Activated gamma-delta T cell (primary cell): ENCODE measurements around the gene PIK3R5.

Experiments
- DNase-seq: peaks from one replicate; lab custom pipeline; 2025; lab: John Stamatoyannopoulos, UW

PIK3R5 gene

DNA sequence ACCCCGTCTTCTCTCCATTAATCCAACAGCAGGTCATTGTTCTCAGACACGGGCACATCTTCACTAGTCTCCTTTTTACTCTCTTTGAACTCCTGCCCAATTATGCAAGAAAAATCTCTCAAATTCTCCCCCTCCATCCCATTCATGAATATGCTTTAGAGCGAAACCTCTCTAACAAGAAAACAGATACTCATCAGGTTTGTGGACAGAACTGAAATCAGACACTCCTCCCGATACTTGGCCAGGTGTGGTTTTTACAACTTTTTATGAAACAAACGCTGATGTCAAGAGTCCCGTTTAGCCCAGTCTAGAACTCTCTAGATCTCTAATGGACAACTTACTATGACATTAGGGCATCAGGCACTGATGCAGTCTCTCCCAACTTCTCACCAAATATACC is 40.9 kb downstream of the PIK3R5 start:
- DNase-seq = no peak

DNA sequence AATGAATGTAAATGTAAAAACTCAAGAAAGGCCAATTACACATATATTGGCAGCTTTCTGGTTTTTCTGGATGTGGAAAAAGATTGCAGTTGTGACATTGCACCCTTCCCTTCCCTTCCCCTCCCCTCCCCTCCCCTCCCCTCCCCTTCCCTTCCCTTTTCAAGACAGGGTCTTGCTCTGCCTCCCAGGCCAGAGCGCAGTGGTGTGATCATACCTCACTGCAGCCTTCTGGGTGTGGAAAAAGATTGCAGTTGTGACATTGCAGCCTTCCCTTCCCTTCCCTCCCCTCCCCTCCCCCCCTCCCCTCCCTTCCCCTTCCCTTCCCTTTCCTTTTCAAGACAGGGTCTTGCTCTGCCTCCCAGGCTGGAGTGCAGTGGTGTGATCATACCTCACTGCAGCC is 41.7 kb downstream of the PIK3R5 start:
- no peak for DNase-seq

DNA sequence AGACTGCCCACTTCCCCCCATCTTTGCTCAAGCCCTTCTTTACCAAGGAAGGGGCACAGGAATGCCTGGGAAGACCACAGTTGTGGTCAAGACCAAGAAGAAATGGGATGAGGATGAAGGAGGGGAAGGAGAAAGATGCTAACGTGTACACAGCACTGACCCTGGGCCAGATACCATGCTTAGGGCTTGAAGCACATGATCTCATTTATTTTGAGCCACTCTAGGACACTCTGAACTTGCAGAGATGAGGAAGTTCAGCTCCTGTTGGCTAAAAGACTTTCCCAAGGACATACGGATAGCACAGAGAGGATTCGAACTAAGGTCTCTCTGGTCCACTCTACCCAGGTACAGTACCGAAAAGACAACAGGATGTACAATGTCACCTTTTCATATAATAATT is 42.6 kb downstream of the PIK3R5 start:
- no peak for DNase-seq

DNA sequence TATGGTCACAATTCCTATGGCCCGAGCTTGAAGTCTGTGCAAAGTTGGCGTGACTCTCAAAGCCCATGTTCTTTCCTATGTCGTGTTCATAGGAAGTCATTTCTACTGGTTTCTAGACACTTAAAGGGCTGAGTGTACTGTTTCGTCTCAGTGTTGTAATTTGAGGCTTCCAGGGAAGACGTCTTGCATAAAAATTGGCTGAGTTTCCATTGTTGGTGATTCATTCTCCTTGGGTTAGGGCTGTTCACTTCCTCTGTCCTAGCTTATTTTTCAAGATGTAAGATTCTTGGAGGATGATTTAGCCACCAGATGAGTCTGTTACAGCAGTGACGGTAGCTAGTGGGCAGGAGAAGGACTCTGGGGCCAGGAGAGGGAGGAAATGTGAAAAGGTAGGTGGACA is 43.1 kb downstream of the PIK3R5 start:
- DNase-seq = no peak

DNA sequence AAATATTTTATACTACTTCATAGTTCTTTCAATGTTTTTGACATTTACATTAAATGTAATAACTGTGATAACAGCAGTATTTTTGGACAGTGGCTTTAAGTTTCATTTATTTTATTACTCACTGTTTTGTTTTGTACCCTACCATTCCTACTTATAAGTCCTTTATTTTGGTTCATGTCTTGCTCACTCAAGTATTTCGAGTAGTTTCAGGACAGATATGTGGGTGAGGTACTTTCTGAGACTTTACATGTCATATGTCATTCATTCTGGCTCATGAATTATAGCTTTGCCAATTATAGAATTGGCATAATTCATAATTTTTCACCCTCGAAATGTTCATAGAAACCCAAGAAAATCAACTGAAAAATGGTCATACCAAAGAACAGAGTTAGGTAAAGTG is 44.4 kb downstream of the PIK3R5 start:
- DNase-seq = no peak

DNA sequence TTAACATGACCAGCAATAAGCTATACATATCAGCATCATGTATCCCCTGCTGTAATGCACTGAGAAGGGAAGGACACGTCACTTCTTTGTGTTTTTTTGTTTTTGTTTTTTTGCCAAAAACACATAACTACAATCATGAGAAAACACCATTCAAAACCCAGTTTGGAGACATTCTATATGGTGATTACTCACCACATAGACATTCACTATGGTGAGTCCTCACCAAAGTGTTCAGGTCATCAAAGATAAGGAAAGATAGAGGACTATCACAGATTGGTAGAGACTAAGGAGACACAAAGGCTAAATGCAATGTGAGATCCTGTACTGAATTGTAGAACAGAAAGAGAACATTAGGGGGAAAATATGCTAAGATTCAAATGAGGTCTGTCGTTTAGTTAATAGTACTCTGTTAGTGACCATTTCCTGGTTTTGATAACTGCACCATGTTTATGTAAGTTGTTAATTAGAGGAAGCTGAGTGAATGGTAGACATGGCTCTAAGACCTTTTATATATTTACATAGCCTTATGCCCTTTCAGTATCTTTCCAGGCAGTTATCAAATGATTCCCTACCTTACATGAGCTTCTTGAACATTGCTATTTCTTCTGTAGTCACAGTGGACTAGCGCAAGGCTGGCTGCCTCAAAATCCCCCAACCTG is 46.6 kb downstream of the PIK3R5 start:
- no peak for DNase-seq

DNA sequence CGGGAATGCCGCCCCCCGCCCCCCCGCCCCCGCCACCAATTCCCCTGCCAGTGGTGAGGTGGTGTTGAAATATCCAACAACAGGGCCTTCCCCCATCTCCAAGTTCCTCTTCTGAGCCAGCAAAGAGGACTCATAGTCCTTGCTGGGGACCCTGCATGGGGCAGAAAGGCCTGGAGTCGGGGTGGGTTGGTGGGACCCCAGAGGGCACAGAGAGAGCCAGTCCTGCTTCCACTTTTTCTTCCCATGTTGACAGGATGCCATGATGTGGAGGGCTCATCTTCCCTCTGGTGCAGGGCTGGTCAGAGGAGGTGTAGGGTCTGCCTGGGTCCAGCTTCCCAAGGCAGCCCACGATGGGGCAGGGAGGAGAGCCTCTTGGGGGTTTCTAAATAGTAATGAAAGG is 49.0 kb downstream of the PIK3R5 start:
- DNase-seq = no peak

DNA sequence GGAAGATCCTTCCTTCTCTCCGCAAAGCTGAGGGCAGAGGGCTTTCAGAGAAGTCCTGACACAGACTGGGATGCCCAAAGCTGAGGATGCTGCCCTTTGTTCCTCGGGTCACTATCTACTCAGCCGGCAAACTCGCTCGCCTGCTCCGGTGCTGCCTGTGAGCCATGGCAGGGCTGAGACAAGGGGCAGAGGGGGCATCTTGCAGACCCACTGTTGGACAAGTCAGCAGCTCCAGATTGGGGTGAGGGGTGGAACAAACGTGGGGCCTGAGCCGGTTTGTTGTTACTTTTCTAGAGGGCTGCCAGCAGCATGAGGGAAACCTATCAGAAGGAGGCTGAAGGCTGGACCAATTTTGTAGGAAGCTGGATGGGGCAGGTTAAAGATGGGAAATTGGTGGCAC is 51.0 kb downstream of the PIK3R5 start:
- DNase-seq = no peak

DNA sequence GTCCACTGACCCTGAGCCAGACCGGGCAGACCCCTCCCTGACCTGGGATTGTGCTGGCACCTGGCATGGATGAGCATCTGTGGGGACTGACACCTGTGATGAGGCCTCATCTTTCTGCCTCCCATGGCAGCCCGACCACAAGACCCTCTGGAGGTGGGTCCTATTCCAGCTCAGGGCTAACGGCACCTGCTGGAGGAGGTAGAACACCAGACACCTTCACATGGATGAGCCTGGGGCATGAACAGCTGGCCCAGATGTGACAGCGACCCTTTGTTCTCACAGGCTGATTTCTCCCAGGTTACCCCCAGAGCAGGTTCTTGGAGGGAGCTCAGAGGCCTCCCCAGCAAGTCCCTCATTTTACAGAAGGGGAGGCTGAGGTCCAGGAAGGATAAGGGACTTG is 51.6 kb downstream of the PIK3R5 start:
- DNase-seq = no peak

DNA sequence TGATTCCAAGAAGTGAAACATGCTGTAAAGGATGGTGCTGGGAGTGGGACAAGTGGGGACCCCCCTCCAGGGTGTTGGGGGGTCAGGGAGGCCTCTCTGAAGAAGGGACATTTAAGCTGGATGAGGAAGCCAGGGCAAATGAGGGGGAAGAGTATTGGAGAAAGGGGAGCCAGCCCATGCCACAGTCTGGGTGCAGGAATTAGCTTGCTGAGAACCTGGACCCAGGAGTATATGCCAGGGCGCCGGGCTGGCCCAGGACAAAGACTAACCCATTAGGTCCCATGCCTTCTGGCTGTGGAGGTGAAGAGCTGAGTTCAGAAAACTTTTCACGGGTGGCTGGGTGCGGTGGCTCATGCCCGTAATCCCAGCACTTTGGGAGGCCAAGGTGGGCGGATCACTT is 52.4 kb downstream of the PIK3R5 start:
- DNase-seq = no peak

DNA sequence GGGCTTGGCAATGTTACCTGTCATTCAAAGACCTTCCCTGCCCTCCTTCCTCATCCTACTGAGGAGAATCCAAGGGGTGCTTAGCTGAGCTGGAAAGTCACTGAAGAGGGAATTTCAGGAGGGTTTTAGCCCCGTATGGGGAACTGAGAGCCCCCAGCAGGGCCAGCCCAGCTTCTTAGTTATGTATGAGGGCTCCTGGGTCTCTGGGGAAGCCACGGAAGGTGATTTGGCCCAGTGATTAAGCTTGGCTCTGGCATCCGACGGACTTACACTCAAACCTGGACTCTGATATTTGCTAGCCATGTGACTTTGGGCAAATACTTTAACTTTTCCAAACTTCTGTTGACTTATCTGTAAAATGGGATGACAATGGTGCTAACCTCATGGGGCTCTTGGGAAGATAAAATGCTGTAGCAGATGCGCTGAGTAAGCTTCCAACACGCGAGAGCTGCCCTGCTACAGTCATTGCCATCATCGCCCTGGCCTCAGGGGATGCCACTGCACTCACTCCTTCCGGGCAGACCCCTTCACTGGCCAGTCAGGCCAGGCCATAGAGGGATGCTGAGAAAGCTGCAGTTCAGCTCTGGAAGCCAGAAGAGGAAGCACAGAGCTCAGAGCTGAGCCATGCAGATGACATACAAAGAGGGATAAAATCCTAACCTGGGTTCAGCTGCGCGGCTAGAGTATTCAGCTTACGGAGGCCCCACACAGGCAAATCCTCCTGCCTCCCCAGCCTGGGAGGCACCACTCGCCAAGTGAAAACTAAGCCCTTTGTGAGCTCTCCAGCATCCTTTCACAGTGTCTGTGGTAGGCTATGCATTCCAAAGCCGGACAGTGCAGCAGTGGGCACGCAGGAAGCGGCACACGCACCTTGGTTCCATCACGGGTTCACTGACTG is 53.2 kb downstream of the PIK3R5 start:
- DNase-seq = no peak

DNA sequence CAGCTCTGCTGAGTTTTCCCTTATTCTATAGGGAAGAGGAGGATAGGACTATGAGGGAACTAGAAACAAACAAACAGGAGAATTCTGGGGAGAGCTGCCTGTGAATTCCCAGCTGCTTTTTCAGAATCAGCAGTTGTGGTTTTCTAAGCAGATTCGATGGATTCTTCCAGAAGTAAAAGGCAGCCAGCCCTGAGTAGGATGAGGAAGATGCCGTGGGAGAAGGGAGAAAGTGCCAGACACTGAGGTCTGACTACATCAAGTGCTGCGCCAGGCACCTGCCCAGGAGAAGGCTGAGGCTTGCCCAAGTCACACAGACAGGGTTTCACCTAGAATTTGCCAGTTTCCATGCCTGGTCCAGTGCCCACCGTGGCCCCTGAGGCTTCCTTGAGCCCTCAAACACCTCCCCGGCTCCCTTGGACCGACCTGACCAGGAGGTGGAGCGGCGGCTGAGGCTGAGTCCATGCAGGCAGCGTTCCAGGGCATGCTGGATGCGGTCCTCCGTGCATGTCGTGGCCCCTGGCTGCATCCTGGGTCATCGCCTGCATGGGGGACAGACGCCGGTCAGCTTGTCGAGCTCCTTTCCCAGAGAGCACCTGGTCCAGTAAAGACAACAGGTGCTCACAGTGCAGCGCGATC is 54.4 kb downstream of the PIK3R5 start:
- DNase-seq = no peak

DNA sequence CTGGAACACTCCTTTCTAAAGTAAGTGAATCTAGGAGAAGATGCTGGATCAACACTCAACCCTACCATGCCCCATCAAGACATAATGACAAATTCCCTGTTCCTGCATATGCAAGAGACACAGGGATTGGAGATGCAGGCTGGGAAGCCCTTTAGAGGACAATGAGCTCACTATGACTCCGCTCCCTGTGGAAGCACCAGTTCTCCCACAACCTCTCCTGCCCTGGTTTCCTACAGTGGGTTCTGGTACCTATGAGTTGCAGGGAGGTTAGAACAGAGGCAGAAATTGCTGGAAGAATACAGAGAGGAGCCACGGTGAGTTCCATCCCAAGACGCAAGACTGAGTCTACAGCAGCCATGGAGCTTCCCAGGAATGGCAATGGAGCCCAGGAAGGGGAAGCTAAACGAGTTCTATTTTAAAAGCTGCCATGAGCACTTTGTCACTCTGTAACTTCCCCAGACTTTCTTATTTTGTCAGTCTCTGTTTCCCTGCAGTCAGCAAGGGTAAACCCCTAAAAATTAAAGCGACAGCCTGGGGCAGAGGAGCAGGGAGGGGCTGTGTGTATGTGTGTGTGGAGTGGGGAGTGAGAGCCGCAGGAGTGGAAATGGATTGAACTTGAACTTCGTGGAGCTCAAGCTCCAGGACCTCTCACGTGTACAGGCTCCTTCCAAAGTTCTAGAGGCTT is 55.8 kb downstream of the PIK3R5 start:
- no peak for DNase-seq

DNA sequence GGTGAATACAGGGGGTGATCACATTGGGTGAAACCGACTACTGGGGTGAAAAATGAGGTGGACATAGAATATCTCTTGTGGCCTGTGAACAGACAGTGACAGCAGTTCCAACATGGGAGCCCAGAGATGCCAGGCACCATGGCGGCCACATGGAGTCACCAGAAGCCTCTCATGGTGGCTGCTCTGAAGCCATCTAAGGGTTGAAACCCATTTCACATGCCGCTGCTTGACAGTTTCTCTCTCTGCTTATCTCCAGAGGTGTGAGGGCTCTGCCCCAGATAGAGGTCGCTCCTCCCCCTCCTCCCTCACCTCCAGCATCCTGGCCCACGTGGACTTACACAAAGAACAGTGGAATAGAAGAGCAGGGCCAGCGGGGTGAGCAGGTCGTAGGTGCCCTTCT is 60.2 kb downstream of the PIK3R5 start:
- DNase-seq = no peak

DNA sequence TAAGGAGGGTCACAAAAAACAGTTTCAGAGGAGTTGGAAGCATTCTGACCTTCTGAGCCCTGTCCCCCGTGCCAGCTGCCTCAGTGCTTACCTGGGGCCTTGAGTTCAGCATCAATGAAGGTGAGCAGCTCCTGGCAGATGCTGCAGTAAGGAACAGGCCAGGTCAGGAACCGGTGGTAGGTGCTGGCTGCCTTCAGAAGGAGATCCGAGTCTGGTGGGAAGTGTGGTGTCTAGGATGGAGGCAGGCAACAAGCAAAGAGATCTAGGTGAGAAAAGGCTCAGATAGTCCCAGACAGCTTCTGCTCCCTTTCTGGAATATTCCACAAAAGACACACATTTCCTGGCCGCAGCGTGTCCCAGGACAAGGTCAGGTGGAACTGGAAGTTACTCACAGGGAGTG is 60.8 kb downstream of the PIK3R5 start:
- no peak for DNase-seq

DNA sequence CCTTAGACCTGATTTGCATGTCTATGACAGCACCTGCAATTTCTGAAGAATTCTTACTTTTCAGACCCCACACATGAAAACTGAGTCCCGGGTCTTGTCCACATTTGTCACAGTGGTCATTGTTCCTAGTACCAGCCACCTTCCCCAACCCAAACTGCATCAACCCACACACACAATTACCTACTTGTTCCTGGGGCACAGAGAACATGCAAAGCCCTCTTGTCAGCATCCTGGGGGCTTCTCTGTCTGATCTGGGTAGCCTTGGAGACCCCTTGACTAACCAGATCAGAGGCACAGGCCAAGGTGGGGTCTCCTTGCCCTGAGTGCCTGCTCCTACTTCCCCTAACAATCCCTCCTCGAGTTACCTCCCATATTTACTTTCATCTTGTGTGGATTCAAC is 61.3 kb downstream of the PIK3R5 start:
- no peak for DNase-seq

DNA sequence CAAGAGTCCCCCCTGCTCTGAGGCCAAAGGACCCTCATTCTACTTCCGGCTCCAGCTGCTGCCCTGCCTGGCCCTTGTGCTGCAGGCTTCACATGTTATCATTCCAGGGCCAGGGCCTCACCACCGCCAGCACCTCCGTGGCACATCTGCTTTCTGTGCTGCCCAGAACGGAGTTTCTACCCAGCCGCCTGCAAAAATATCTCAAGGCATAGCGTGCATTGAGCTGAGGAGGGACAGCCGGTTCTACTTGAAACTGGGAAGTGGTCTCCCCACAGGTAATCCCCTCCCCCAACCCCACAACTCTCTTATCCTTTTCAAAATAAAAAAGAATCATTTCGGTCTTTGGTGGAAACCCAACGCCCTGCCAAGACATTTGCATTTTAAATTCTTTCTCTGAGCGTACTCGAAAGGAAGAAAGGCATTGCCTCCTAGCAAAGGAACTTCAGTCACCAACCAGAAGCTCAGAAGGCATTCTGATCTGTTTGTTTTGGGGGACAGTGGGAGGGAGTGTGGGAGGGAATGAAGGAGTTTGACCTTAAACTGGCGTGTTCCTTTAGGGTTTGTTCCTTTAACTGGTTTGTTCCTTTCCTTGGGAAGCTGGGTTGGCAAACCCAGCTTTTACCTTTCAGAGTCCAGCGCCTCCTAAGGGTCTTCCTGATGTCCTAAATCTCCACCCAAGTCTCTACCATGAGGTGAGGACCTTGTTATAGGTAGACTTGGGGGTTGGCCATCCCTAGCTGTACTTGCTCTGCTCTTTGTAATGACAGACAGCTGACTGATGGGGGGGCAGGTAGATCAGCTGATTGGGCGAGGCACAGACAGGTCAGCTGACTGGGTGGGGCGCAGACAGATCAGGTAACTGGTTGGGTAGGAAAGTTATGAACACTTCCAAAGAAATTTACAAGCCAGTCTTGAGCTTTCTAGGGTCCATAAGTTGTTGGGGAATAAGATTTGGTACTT is 64.6 kb downstream of the PIK3R5 start:
- DNase-seq = no peak

DNA sequence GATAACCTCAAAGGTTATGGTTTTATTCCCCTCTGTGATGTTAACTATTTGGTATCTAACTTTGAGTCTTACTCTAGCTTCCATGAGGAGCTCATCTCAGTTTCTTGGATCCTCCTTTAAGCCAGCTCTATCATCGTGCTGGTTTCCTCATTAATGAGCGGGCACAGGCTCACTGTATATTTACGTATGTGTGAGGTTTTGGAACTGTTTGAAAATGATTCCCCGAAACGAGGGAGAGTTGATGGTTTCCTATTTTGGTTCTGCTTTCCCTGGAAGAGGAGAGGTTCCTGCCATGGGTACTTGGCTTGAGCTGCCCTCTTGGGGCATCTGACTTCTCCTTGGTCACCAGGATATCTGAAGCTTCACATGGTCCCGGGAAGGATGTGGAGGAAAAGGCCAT is 65.3 kb downstream of the PIK3R5 start:
- DNase-seq = no peak

DNA sequence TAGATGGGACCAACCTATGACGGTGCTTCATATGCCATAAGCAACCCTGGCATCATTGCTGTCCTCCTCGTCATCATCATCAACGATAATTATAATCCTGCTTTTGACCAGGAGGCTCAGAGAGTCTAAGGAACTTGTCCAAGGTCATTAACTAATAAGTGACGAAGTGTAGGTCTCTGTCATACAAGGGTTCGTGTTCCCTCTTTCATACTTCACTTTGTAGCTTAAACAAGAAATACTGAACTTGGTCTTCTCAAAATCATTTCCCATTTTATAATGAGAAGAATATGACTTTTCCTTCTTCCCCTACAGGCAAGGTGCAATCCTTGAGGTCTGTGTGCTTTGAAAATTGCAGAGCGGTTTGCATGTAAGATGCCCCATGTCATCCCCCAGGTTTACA is 66.9 kb downstream of the PIK3R5 start:
- no peak for DNase-seq

DNA sequence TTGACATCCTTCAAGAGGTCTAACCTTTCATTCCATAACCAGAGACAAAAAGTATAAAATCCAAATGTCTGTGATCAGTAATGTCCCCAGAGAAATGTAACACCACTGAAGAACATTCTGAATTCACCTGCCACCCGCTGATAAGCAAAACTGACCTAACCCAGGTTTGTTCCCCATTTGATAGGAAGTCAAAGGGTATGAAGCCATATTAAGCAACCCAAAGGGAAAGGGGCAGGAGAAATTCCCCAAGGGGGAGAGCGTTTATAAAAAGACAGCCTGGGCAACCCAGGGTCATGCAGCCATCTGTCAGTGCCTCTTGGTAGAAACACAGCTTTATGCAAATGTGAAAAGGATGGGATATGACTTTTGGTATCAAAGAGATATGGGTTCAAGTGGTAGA is 67.4 kb downstream of the PIK3R5 start:
- no peak for DNase-seq
